GM19328 (cell line): Measurements from ENCODE around the gene LCORL.
A peak's percentile ranks its signal among the peaks of the same experiment; 100 is the strongest.
"Not testable (repeated sequence)": the region's sequence is repeated elsewhere in the genome, so short reads cannot be mapped to it uniquely, and the experiment has no call there.

ENCODE experiments used
- ATAC-seq: cut with Tn5 transposase; IDR thresholded peaks from one replicate; pipeline ENCODE4 v1.9.1; 2021; ENCODE audit warnings: mild to moderate bottlenecking, moderate library complexity; ENCODE audit not compliant: unreplicated experiment

The LCORL gene

GRCh38 chr4:18020145-18020670 is 1.3 kb downstream of the LCORL start:
- no peak for ATAC-seq

GRCh38 chr4:18014269-18014668 is 7.3 kb downstream of the LCORL start:
- ATAC-seq, result no peak

- ATAC-seq, result no peak
Observed at GRCh38 chr4:18012807-18013462, 8.6 kb downstream of the LCORL start.

- no peak for ATAC-seq
Observed at GRCh38 chr4:18012134-18012806, 9.3 kb downstream of the LCORL start.

GRCh38 chr4:18007625-18008024 is 13.9 kb downstream of the LCORL start:
- ATAC-seq, result peak; percentile 63

GRCh38 chr4:18006432-18006831 is 15.1 kb downstream of the LCORL start:
- ATAC-seq, result not testable (repeated sequence)

GRCh38 chr4:17997129-17997528 is 24.4 kb downstream of the LCORL start:
- ATAC-seq, result no peak

- ATAC-seq, result no peak
Observed at GRCh38 chr4:17995165-17995564, 26.4 kb downstream of the LCORL start.

- no peak for ATAC-seq
Observed at GRCh38 chr4:17985832-17986231, 35.7 kb downstream of the LCORL start.

- no peak for ATAC-seq
Observed at GRCh38 chr4:17981063-17981462, 40.5 kb downstream of the LCORL start.

GRCh38 chr4:17968721-17969120 is 52.8 kb downstream of the LCORL start:
- ATAC-seq, result no peak

GRCh38 chr4:17967078-17967477 is 54.5 kb downstream of the LCORL start:
- ATAC-seq, result no peak

- ATAC-seq, result no peak
Observed at GRCh38 chr4:17966312-17966711, 55.2 kb downstream of the LCORL start.

GRCh38 chr4:17964576-17964975 is 57.0 kb downstream of the LCORL start:
- no peak for ATAC-seq

- no peak for ATAC-seq
Observed at GRCh38 chr4:17962171-17962570, 59.4 kb downstream of the LCORL start.

GRCh38 chr4:17961249-17961648 is 60.3 kb downstream of the LCORL start:
- no peak for ATAC-seq

GRCh38 chr4:17958181-17958580 is 63.4 kb downstream of the LCORL start:
- no peak for ATAC-seq

- no peak for ATAC-seq
Observed at GRCh38 chr4:17957688-17958087, 63.9 kb downstream of the LCORL start.

- ATAC-seq, result no peak
Observed at GRCh38 chr4:17956245-17956644, 65.3 kb downstream of the LCORL start.

GRCh38 chr4:17945303-17945702 is 76.3 kb downstream of the LCORL start:
- ATAC-seq, result no peak

GRCh38 chr4:17941731-17942130 is 79.8 kb downstream of the LCORL start:
- ATAC-seq, result no peak

GRCh38 chr4:17939054-17939453 is 82.5 kb downstream of the LCORL start:
- ATAC-seq, result no peak
